ENCODE measurements around the gene OR4S2. TPM values are rescaled to one million over a fixed set of nuclear protein-coding genes. Genes with fewer than 3 reads are reported as not detected.

Gene OR4S2, protein sequence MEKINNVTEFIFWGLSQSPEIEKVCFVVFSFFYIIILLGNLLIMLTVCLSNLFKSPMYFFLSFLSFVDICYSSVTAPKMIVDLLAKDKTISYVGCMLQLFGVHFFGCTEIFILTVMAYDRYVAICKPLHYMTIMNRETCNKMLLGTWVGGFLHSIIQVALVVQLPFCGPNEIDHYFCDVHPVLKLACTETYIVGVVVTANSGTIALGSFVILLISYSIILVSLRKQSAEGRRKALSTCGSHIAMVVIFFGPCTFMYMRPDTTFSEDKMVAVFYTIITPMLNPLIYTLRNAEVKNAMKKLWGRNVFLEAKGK
- total RNA-seq: not detected in 2 replicates
- polyA plus RNA-seq (2012): not detected

GRCh38 chr11:55648027-55648426 lies at the start of gene OR4S2:
Gene OR4S2, plus strand, starts transcription at chr11:55648327. Its CDS starts 2,577 bp downstream, at chr11:55650904.
- no peak for DNase-seq (ENCODE audit: low read depth)

- no peak for DNase-seq (ENCODE audit: low read depth)
Observed at GRCh38 chr11:55607545-55607944, 40.6 kb upstream of the OR4S2 start, which contains the start of gene OR4C11. Gene OR4C11, minus strand, starts transcription at chr11:55607645. Its CDS starts 3,272 bp downstream, at chr11:55604373.

- no peak for DNase-seq (ENCODE audit: low read depth)
Observed at GRCh38 chr11:55624531-55624930, 23.6 kb upstream of the OR4S2 start.

DNA sequence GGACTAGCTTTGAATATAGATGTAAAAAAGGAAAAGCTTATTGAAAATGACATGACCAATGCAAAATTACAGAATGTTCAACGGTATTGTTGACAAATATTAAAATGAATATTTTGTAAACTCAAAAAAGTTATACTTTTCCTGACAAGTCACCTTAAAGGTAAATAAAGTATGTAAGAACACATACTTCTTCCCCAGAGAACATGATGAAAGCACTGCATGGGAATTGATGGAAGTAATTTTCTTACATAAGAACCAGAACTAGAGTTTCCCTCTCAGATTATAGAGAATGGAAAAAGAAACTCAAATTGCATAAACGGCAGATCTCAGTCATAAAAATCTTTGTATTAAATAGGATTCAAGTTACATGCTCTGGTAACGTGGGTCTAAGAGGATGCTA lies 13.3 kb upstream of the OR4S2 start, which contains the start of gene OR4P4:
OR4P4 (plus strand) TSS at position 301 of the 400 bp plus-strand sequence.
- no peak for DNase-seq (ENCODE audit: low read depth)

GRCh38 chr11:55652560-55652959 lies 4.4 kb downstream of the OR4S2 start:
- no peak for DNase-seq (ENCODE audit: low read depth)

- no peak for DNase-seq (ENCODE audit: low read depth)
Observed at GRCh38 chr11:55655096-55655495, 7.0 kb downstream of the OR4S2 start.

GRCh38 chr11:55658031-55658573 lies 10.0 kb downstream of the OR4S2 start:
- no peak for DNase-seq (ENCODE audit: low read depth)

- DNase-seq (ENCODE audit: low read depth): no peak
Observed at GRCh38 chr11:55658608-55659007, 10.5 kb downstream of the OR4S2 start.

- no peak for DNase-seq (ENCODE audit: low read depth)
Observed at GRCh38 chr11:55661901-55662300, 13.8 kb downstream of the OR4S2 start, which contains the start of gene OR4C6. Gene OR4C6, plus strand, starts transcription at chr11:55662201. Its CDS starts 2,966 bp downstream, at chr11:55665167.

GRCh38 chr11:55669376-55669775 lies 21.2 kb downstream of the OR4S2 start:
- no peak for DNase-seq (ENCODE audit: low read depth)

DNA sequence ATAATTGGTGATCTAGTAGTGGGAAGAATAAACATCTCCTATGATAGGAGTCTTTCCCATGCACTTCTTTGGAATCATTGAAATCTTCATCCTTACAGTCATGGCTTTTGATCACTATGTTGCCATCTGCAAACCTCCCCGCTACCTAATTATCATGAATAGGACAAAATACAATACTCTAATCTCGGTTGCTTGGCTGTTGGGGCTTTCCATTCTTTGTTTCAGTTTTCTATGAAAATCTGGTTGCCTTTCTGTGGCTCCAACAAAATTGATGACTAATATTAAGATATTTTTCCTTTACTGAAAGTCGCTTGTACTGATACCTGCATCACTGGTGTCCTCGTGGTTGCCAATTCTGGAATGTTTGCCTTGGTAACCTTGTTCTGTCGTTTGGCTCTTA lies 25.7 kb downstream of the OR4S2 start:
- no peak for DNase-seq (ENCODE audit: low read depth)

- DNase-seq (ENCODE audit: low read depth): no peak
Observed at GRCh38 chr11:55697817-55698216, 49.7 kb downstream of the OR4S2 start.

DNA sequence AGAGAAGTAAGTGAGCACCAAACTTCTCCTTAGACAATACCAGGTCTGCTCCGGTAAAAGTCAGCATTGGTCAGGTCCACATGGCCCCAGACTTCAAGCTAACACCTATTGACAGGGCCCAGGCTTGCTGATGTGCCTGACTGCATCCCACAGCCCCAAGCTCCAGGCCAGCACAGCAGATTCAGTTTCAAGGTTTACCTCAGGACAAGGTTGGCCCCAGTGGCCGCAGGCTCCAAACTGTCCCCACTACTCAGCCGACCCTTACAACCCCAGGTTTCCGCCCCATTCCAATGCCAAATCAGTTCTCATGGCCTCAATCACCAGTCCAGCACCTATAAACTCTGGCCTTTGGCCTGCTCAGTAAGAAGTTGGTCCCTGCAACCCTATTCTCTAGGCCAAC lies 53.3 kb downstream of the OR4S2 start:
- DNase-seq (ENCODE audit: low read depth): no peak

Other genes starting within 250 kb of the OR4S2 start
- gene OR4C15, start 93.9 kb upstream of the OR4S2 start, total RNA-seq: not detected in 2 replicates
- not detected in 2 replicates for gene OR4C16, start 76.2 kb upstream of the OR4S2 start, total RNA-seq
- not detected in 2 replicates for gene OR4C11, start 40.7 kb upstream of the OR4S2 start, total RNA-seq
- gene OR4P4, start 13.2 kb upstream of the OR4S2 start, total RNA-seq: not detected in 2 replicates
- gene OR4C6, start 13.9 kb downstream of the OR4S2 start, total RNA-seq: not detected in 2 replicates
- gene OR5D13, start 125.1 kb downstream of the OR4S2 start, total RNA-seq: not detected in 2 replicates
- gene OR5D14, start 147.2 kb downstream of the OR4S2 start, total RNA-seq: not detected in 2 replicates
- not detected in 2 replicates for gene OR5L1, start 163.0 kb downstream of the OR4S2 start, total RNA-seq
- gene OR5D18, start 171.3 kb downstream of the OR4S2 start, total RNA-seq: not detected in 2 replicates
- not detected in 2 replicates for gene OR5L2, start 178.9 kb downstream of the OR4S2 start, total RNA-seq
- gene OR5D16, start 190.4 kb downstream of the OR4S2 start, total RNA-seq: not detected in 2 replicates
- not detected in 2 replicates for gene TRIM51, start 235.0 kb downstream of the OR4S2 start, total RNA-seq

All from myocyte (in vitro differentiated cells).